ENCODE measurements around the gene PSMB7. TPM values are rescaled to one million over a fixed set of nuclear protein-coding genes. Genes with fewer than 3 reads are reported as not detected.

Gene PSMB7
- total and polyA plus RNA-seq, 2 of the 8 experiments (the other 6 are each of a cell fraction or from before 2014, with no cell fraction given): 222 to 357 TPM

GRCh38 chr9:124423591-124423990 is 8.3 kb upstream of the PSMB7 start (continued):
- TF ChIP-seq CHD7 (IDR thresholded peaks at IDR 0.05; ENCODE audit: insufficient replicate concordance, low read length): no peak
- TF ChIP-seq KDM5A (IDR thresholded peaks at IDR 0.05; ENCODE audit: low read length): no peak
- TF ChIP-seq POLR2A (IDR thresholded peaks at IDR 0.05; ENCODE audit: control extremely low read depth in 1 of 2, low read depth in 2 of 2, low read length in 2 of 2): no peak
- no peak for TF ChIP-seq KDM4A (IDR thresholded peaks at IDR 0.05; ENCODE audit: low read depth, low read length, severe bottlenecking)
- TF ChIP-seq ATF3 (IDR thresholded peaks at IDR 0.05; ENCODE audit: insufficient read depth, low read depth, low read length): no peak
- TF ChIP-seq FOSL1 (IDR thresholded peaks at IDR 0.05; ENCODE audit: insufficient read depth, low read depth, low read length): no peak
- no peak for TF ChIP-seq RFX5 (IDR thresholded peaks at IDR 0.05; ENCODE audit: borderline replicate concordance, low read depth, low read length)
- TF ChIP-seq CREB1 (IDR thresholded peaks at IDR 0.05): no peak
- no peak for TF ChIP-seq RXRA (IDR thresholded peaks at IDR 0.05; ENCODE audit: insufficient read depth, low read depth, low read length)
- TF ChIP-seq SP2 (IDR thresholded peaks at IDR 0.05; ENCODE audit: low read length): no peak
- no peak for TF ChIP-seq EP300 (IDR thresholded peaks at IDR 0.05; ENCODE audit: borderline replicate concordance in 1 of 2, low read depth in 2 of 2, low read length in 2 of 2)

Measured in H1 (cell line).